IMR-90 (cell line): Measurements from ENCODE around the gene ATP5MC3.

ENCODE experiments used
- CHD1 ChIP-seq: IDR thresholded peaks from 2 replicates; pipeline ENCODE4 v1.6.1; 2012; ENCODE audit warnings: low read depth, low read length, improper control_type of control experiment
- FOS ChIP-seq: fragments of 150-350 bp; IDR thresholded peaks from 2 replicates; pipeline ENCODE4 v1.6.1; 2016; ENCODE audit warnings: low read depth, low read length
- MAFK ChIP-seq: IDR thresholded peaks from 2 replicates; pipeline ENCODE4 v1.6.1; 2012; ENCODE audit warnings: low read depth, low read length, improper control_type of control experiment
- MAZ ChIP-seq: IDR thresholded peaks from 2 replicates; pipeline ENCODE4 v1.6.1; 2012; ENCODE audit warnings: low read depth, mild to moderate bottlenecking, low read length, improper control_type of control experiment, moderate library complexity, borderline replicate concordance
- NFE2L2 ChIP-seq: fragments of 150-350 bp; IDR thresholded peaks from 2 replicates; pipeline ENCODE4 v1.6.1; 2016; ENCODE audit warnings: low read depth, mild to moderate bottlenecking, low read length
- POLR2A ChIP-seq: IDR thresholded peaks from 2 replicates; pipeline ENCODE4 v1.6.1; 2012; ENCODE audit warnings: mild to moderate bottlenecking, low read depth, low read length
- RAD21 ChIP-seq: IDR thresholded peaks from 2 replicates; pipeline ENCODE4 v1.6.1; 2012; ENCODE audit warnings: low read length, improper control_type of control experiment
- SMC3 ChIP-seq: fragments of 150-350 bp; IDR thresholded peaks from 2 replicates; pipeline ENCODE4 v1.6.1; 2016; ENCODE audit warnings: low read depth, mild to moderate bottlenecking, antibody characterized with exemption, low read length, moderate library complexity
- TF ChIP-seq, protein P1 (sequence below): conservative IDR thresholded peaks from 2 replicates; pipeline ENCODE4 v1.5.1; 2012; ENCODE audit warnings: mild to moderate bottlenecking, low read depth, low read length, improper control_type of control experiment
- TF ChIP-seq, protein P2 (sequence below): fragments of 150-350 bp; IDR thresholded peaks from 2 replicates; pipeline ENCODE4 v1.6.1; 2016; ENCODE audit warnings: low read depth, mild to moderate bottlenecking, low read length, moderate library complexity, borderline replicate concordance
- TF ChIP-seq, protein P3 (sequence below): fragments of 150-350 bp; IDR thresholded peaks from 2 replicates; pipeline ENCODE4 v1.6.1; 2017; ENCODE audit warnings: mild to moderate bottlenecking, antibody characterized with exemption, low read length, low read depth

DNA sequence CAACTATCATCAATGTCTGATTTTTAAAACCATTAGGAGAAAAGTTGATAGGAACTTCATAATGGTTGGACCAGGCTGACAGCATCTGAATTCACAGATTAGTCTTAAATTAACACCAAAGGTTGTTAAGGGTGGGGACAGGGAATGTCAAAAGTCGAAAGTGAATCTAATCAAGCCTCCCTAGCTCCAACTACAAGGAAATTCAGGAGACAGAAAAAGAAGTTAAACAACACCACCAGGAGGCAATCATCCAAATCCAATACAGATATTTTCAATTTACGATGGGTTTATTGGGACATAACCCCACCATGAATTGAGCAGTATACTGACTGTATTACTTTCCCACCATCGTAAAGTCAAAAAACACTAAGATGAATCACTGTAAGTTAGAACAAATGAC lies 46.3 kb downstream of the ATP5MC3 start:
- TF ChIP-seq MAFK, result no peak
- TF ChIP-seq, protein P1, sequence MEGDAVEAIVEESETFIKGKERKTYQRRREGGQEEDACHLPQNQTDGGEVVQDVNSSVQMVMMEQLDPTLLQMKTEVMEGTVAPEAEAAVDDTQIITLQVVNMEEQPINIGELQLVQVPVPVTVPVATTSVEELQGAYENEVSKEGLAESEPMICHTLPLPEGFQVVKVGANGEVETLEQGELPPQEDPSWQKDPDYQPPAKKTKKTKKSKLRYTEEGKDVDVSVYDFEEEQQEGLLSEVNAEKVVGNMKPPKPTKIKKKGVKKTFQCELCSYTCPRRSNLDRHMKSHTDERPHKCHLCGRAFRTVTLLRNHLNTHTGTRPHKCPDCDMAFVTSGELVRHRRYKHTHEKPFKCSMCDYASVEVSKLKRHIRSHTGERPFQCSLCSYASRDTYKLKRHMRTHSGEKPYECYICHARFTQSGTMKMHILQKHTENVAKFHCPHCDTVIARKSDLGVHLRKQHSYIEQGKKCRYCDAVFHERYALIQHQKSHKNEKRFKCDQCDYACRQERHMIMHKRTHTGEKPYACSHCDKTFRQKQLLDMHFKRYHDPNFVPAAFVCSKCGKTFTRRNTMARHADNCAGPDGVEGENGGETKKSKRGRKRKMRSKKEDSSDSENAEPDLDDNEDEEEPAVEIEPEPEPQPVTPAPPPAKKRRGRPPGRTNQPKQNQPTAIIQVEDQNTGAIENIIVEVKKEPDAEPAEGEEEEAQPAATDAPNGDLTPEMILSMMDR, result no peak
- TF ChIP-seq, protein P2, sequence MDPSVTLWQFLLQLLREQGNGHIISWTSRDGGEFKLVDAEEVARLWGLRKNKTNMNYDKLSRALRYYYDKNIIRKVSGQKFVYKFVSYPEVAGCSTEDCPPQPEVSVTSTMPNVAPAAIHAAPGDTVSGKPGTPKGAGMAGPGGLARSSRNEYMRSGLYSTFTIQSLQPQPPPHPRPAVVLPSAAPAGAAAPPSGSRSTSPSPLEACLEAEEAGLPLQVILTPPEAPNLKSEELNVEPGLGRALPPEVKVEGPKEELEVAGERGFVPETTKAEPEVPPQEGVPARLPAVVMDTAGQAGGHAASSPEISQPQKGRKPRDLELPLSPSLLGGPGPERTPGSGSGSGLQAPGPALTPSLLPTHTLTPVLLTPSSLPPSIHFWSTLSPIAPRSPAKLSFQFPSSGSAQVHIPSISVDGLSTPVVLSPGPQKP, result no peak
- no peak for TF ChIP-seq SMC3
- TF ChIP-seq POLR2A, result no peak
- TF ChIP-seq, protein P3, sequence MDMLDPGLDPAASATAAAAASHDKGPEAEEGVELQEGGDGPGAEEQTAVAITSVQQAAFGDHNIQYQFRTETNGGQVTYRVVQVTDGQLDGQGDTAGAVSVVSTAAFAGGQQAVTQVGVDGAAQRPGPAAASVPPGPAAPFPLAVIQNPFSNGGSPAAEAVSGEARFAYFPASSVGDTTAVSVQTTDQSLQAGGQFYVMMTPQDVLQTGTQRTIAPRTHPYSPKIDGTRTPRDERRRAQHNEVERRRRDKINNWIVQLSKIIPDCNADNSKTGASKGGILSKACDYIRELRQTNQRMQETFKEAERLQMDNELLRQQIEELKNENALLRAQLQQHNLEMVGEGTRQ, result no peak
- TF ChIP-seq NFE2L2, result no peak
- no peak for TF ChIP-seq MAZ
- TF ChIP-seq RAD21, result no peak
- no peak for TF ChIP-seq FOS
- TF ChIP-seq CHD1, result no peak
